Measurements from ENCODE around the gene TFDP1. TPM values are rescaled to one million over a fixed set of nuclear protein-coding genes. Genes with fewer than 3 reads are reported as not detected.

The TFDP1 gene
- total RNA-seq, 5 donors from 2014 or later (not counting 1 experiment from before 2014, with no cell fraction given) = 25.8 to 38.3 (median 34.1) TPM

DNA sequence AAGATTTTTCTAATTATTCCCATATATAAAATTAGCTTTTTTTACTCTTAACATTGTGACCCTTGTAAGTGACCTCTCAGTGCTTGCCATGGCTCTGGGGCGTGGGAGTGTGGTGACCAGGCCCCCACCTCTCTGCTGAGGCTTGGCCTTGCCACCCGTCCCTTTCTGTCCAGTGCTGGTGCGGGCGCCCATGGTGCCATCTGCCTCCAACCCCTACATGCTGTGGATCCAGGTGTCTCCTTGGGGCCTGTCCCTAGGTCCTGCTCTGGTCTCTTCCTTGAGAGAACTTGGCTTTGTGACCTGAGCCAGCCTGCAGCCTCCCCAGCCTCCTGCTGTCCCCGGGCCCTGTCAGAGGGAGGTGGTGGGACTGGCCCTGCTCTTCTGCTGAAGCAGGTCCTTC lies 27.4 kb downstream of the TFDP1 start:
- H3K4me3 Mint-ChIP-seq = no peak overlapping the region
- Histone ChIP-seq H3K9me3 (no peaks in the 10 kb centered on the region), H3K27me3 (replicated peaks in 1 of 2; ENCODE audit: control insufficient read depth in 2 of 2, extremely low read depth in 1 of 2, insufficient read depth in 2 of 2, low read length in 1 of 2) (no peaks in the 10 kb centered on the region), H3K36me3 (ENCODE audit: control insufficient read depth in 2 of 2, extremely low read depth in 1 of 2, insufficient read depth in 1 of 2, low read length in 1 of 2) (peaks cover 7 to 22% of the 10 kb centered on the region in 2 donors), H3K4me3 (ENCODE audit: control insufficient read depth in 1 of 2, extremely low read depth in 1 of 2, low read length in 1 of 2) (no peak overlapping the region), H3K27ac (ENCODE audit: low read length) (no peak overlapping the region), H3K4me1 (ENCODE audit: control insufficient read depth in 1 of 2, extremely low read depth in 1 of 2, insufficient read depth in 2 of 2, low read length in 2 of 2) (peaks cover 0 to 4% of the 10 kb centered on the region in 2 experiments)
- WGBS (ENCODE audit: insufficient coverage) = 92% methylated on average over 4 of the region's 5 CpGs
- ChIA-PET POLR2A (no interaction called here), CTCF (interaction anchor here in 1 of 2 donors (0.6 kb wide), 1 partner anchor 8 kb away, joined by 3 read pairs; no protein-coding TSS in a partner anchor)
- H3K27ac Mint-ChIP-seq = no peak overlapping the region
- H3K9me3 Mint-ChIP-seq = no peaks in the 10 kb centered on the region
- peaks cover 18% of the 10 kb centered on the region for H3K36me3 Mint-ChIP-seq
- peaks cover 0 to 18% (median 4%) of the 10 kb centered on the region in 3 donors for H3K4me1 Mint-ChIP-seq
- no peaks in the 10 kb centered on the region for H3K27me3 Mint-ChIP-seq
- ATAC-seq (replicated peaks in 1 of 4) (no peak), DNase-seq (no peak)

DNA sequence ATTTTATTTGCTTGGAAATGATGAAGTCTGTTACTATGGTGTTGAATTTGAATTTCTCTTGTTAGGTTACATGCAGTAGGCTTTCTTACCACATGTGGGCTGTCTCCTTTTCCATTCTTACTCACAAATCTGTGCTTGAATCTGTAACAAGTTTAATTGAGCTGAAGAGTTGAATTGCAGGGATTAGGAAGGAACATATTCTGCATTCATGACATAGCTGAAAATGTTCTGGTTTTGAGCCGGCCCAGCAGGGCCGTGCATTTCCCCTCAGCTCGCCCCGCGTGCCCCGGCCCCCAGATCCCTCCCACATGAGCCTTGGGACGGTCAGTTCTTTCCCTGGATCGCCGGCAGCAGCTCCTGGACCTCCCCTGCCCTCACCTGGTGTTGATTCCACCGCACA lies 28.1 kb downstream of the TFDP1 start:
- no peak overlapping the region for H3K27ac ChIP-seq (ENCODE audit: low read length)
- H3K4me3 ChIP-seq (ENCODE audit: control insufficient read depth in 1 of 2, extremely low read depth in 1 of 2, low read length in 1 of 2) = no peak overlapping the region
- no peaks in the 10 kb centered on the region for H3K9me3 ChIP-seq
- 97% methylated on average over 8 of the region's 10 CpGs for WGBS (ENCODE audit: insufficient coverage)
- no peaks in the 10 kb centered on the region for H3K27me3 Mint-ChIP-seq
- peaks cover 18% of the 10 kb centered on the region for H3K36me3 Mint-ChIP-seq
- CTCF ChIA-PET = interaction anchor here in 1 of 2 donors (0.6 kb wide), 1 partner anchor 9 kb away, joined by 3 read pairs; no protein-coding TSS in a partner anchor
- H3K4me1 ChIP-seq (ENCODE audit: control insufficient read depth in 1 of 2, extremely low read depth in 1 of 2, insufficient read depth in 2 of 2, low read length in 2 of 2) = no peaks in the 10 kb centered on the region
- ATAC-seq (replicated peaks in 1 of 4) (no peak), DNase-seq (no peak)
- POLR2A ChIA-PET = no interaction called here
- no peak overlapping the region for H3K4me3 Mint-ChIP-seq
- H3K27ac Mint-ChIP-seq = no peak overlapping the region
- peaks cover 0 to 18% (median 4%) of the 10 kb centered on the region in 3 donors for H3K4me1 Mint-ChIP-seq
- no peaks in the 10 kb centered on the region for H3K9me3 Mint-ChIP-seq
- H3K36me3 ChIP-seq (ENCODE audit: control insufficient read depth in 2 of 2, extremely low read depth in 1 of 2, insufficient read depth in 1 of 2, low read length in 1 of 2) = peaks cover 7 to 22% of the 10 kb centered on the region in 2 donors
- no peaks in the 10 kb centered on the region for H3K27me3 ChIP-seq (replicated peaks in 1 of 2; ENCODE audit: control insufficient read depth in 2 of 2, extremely low read depth in 1 of 2, insufficient read depth in 2 of 2, low read length in 1 of 2)

GRCh38 chr13:113613789-113614379 lies 29.3 kb downstream of the TFDP1 start:
- WGBS (ENCODE audit: insufficient coverage) = 96% methylated on average over 13 of the region's 16 CpGs
- CTCF ChIA-PET = no interaction called here
- Mint-ChIP-seq H3K36me3 (peaks cover 14% of the 10 kb centered on the region), H3K4me3 (no peak overlapping the region), H3K4me1 (peaks cover 0 to 18% (median 4%) of the 10 kb centered on the region in 3 donors), H3K9me3 (no peaks in the 10 kb centered on the region), H3K27ac (no peak overlapping the region), H3K27me3 (no peaks in the 10 kb centered on the region)
- Histone ChIP-seq H3K4me3 (ENCODE audit: control insufficient read depth in 1 of 2, extremely low read depth in 1 of 2, low read length in 1 of 2) (no peak overlapping the region), H3K27me3 (replicated peaks in 1 of 2; ENCODE audit: control insufficient read depth in 2 of 2, extremely low read depth in 1 of 2, insufficient read depth in 2 of 2, low read length in 1 of 2) (no peaks in the 10 kb centered on the region), H3K36me3 (ENCODE audit: control insufficient read depth in 2 of 2, extremely low read depth in 1 of 2, insufficient read depth in 1 of 2, low read length in 1 of 2) (peaks cover 7 to 21% of the 10 kb centered on the region in 2 donors), H3K27ac (ENCODE audit: low read length) (no peak overlapping the region), H3K4me1 (ENCODE audit: control insufficient read depth in 1 of 2, extremely low read depth in 1 of 2, insufficient read depth in 2 of 2, low read length in 2 of 2) (no peaks in the 10 kb centered on the region), H3K9me3 (no peaks in the 10 kb centered on the region)
- ATAC-seq (replicated peaks in 1 of 4) = no peak
- POLR2A ChIA-PET = no interaction called here
- no peak for DNase-seq

DNA sequence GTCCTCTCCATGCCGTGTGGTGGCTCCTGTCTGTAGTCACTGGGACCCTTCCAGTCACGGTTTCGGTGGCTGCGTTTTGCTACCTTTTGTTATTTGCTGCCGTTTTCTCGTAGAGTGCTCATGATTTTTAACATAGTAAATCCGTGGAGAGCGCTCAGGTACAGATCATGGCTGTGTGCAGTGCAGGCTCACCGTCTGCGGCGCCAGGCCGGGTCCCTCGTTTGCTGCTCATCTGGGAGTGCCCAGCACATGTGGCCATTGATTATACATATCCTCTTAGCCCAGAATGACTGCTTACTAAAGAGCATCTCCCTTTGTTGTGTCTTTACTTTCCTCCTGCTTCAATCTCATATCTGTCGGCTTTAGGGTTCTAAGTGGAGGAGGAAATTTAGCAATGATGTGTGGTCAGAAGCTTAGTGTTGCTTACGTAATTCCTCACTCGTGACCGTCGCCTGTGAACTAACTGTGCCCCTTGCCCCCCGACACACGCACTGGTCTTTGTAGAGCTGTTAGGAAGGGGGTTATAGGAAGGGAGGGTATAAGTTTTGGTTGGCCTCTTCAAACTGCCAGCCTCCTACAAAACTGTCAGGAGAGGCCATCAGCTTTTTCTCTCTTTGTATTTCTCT lies 31.8 kb downstream of the TFDP1 start:
- H3K4me3 Mint-ChIP-seq = no peak overlapping the region

DNA sequence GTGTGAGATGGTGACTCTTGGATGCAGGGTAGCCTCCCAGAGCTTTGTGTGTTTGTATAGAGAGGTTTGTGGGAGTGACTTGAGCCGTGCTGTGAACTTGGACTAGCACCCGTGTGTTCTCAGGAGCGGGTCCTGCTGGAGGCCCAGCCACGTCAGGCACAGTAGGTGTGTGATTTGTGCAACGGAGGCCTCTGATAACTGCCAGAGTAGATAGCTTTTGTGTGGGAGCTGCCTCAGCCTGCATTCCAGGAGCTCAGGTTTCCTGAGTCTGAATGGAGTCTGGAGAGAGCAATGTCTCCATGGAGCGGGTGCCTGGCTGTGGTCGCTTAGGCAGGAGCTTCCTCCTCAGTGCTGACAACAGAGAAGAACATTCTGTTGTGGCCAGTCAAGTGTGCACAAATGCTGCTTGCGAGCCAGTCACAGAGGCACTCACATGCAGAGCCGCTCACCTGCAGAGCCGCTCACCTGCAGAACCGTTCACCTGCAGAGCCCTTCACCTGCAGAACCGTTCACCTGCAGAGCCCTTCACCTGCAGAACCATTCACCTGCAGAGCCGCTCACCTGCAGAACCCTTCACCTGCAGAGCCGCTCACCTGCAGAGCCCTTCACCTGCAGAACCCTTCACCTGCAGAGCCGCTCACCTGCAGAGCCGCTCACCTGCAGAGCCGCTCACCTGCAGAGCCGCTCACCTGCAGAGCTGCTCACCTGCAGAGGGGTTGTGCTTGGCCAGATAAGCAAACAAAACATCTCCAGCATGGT lies 32.6 kb downstream of the TFDP1 start:
- H3K4me3 Mint-ChIP-seq = no peak overlapping the region

More for the DNA sequence above, 31.8 kb downstream of the TFDP1 start:
- peaks cover 8% of the 10 kb centered on the region for H3K36me3 Mint-ChIP-seq
- ChIA-PET POLR2A (no interaction called here), CTCF (interaction anchor here in 1 of 2 donors (0.6 kb wide), 1 partner anchor 494 kb away, joined by 3 read pairs; no protein-coding TSS in a partner anchor)
- no peaks in the 10 kb centered on the region for H3K4me1 ChIP-seq (ENCODE audit: control insufficient read depth in 1 of 2, extremely low read depth in 1 of 2, insufficient read depth in 2 of 2, low read length in 2 of 2)
- H3K27ac Mint-ChIP-seq = no peak overlapping the region
- no peaks in the 10 kb centered on the region for H3K27me3 Mint-ChIP-seq
- 94% methylated on average over 15 of the region's 20 CpGs for WGBS (ENCODE audit: insufficient coverage)
- H3K27me3 ChIP-seq (replicated peaks in 1 of 2; ENCODE audit: control insufficient read depth in 2 of 2, extremely low read depth in 1 of 2, insufficient read depth in 2 of 2, low read length in 1 of 2) = no peaks in the 10 kb centered on the region
- no peaks in the 10 kb centered on the region for H3K9me3 ChIP-seq
- no peaks in the 10 kb centered on the region for H3K9me3 Mint-ChIP-seq
- no peak overlapping the region for H3K27ac ChIP-seq (ENCODE audit: low read length)
- H3K4me3 ChIP-seq (ENCODE audit: control insufficient read depth in 1 of 2, extremely low read depth in 1 of 2, low read length in 1 of 2) = no peak overlapping the region
- H3K36me3 ChIP-seq (ENCODE audit: control insufficient read depth in 2 of 2, extremely low read depth in 1 of 2, insufficient read depth in 1 of 2, low read length in 1 of 2) = peaks cover 3 to 16% of the 10 kb centered on the region in 2 donors
- DNase-seq (peak in 1 of 35 experiments; percentile 24), ATAC-seq (replicated peaks in 1 of 4) (no peak)
- H3K4me1 Mint-ChIP-seq = peaks cover 0 to 7% (median 2%) of the 10 kb centered on the region in 3 donors

DNA sequence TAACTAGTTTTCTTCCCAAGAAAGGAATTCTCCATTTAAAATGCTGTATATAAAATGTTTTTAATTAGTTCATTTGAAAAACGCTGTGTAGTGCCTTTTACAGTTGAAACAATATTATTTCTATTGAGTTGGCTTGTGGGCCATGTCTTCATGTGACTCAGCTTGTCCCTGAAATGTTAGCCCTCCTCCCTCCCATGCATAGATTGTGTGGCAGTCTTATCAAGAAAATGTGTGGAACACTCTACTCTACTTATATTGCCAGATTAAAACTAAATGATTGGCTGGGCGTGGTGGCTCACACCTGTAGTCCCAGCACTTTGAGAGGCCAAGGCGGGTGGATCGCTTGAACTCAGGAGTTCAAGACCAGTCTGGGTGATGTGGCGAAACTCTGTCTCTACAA lies 33.4 kb downstream of the TFDP1 start:
- Mint-ChIP-seq H3K4me1 (peaks cover 0 to 2% (median 0%) of the 10 kb centered on the region in 3 donors), H3K27ac (no peak overlapping the region), H3K27me3 (no peaks in the 10 kb centered on the region), H3K4me3 (no peak overlapping the region), H3K9me3 (no peaks in the 10 kb centered on the region), H3K36me3 (no peaks in the 10 kb centered on the region)
- ChIA-PET POLR2A (no interaction called here), CTCF (no interaction called here)
- Histone ChIP-seq H3K27me3 (replicated peaks in 1 of 2; ENCODE audit: control insufficient read depth in 2 of 2, extremely low read depth in 1 of 2, insufficient read depth in 2 of 2, low read length in 1 of 2) (no peaks in the 10 kb centered on the region), H3K27ac (ENCODE audit: low read length) (no peak overlapping the region), H3K9me3 (no peaks in the 10 kb centered on the region), H3K36me3 (ENCODE audit: control insufficient read depth in 2 of 2, extremely low read depth in 1 of 2, insufficient read depth in 1 of 2, low read length in 1 of 2) (peaks cover 2 to 3% of the 10 kb centered on the region in 2 donors), H3K4me1 (ENCODE audit: control insufficient read depth in 1 of 2, extremely low read depth in 1 of 2, insufficient read depth in 2 of 2, low read length in 2 of 2) (no peaks in the 10 kb centered on the region), H3K4me3 (ENCODE audit: control insufficient read depth in 1 of 2, extremely low read depth in 1 of 2, low read length in 1 of 2) (no peak overlapping the region)
- ATAC-seq (replicated peaks in 1 of 4) = no peak
- DNase-seq = no peak
- 97% methylated on average over 3 of the region's 5 CpGs for WGBS (ENCODE audit: insufficient coverage)

More for the DNA sequence above, 32.6 kb downstream of the TFDP1 start:
- no peak overlapping the region for H3K4me3 ChIP-seq (ENCODE audit: control insufficient read depth in 1 of 2, extremely low read depth in 1 of 2, low read length in 1 of 2)
- 88% methylated on average over 18 of the region's 18 CpGs for WGBS (ENCODE audit: insufficient coverage)
- no peak overlapping the region for H3K27ac ChIP-seq (ENCODE audit: low read length)
- H3K9me3 ChIP-seq = no peaks in the 10 kb centered on the region
- CTCF ChIA-PET = interaction anchor here in 1 of 2 donors (0.6 kb wide), 1 partner anchor 493 kb away, joined by 3 read pairs; no protein-coding TSS in a partner anchor
- peaks cover 0 to 8% of the 10 kb centered on the region in 2 donors for H3K36me3 ChIP-seq (ENCODE audit: control insufficient read depth in 2 of 2, extremely low read depth in 1 of 2, insufficient read depth in 1 of 2, low read length in 1 of 2)
- peaks cover 2% of the 10 kb centered on the region for H3K36me3 Mint-ChIP-seq
- DNase-seq (no peak), ATAC-seq (replicated peaks in 1 of 4) (no peak)
- H3K9me3 Mint-ChIP-seq = no peaks in the 10 kb centered on the region
- POLR2A ChIA-PET = no interaction called here
- no peaks in the 10 kb centered on the region for H3K4me1 ChIP-seq (ENCODE audit: control insufficient read depth in 1 of 2, extremely low read depth in 1 of 2, insufficient read depth in 2 of 2, low read length in 2 of 2)
- H3K4me1 Mint-ChIP-seq = peaks cover 0 to 3% (median 2%) of the 10 kb centered on the region in 3 donors
- no peaks in the 10 kb centered on the region for H3K27me3 ChIP-seq (replicated peaks in 1 of 2; ENCODE audit: control insufficient read depth in 2 of 2, extremely low read depth in 1 of 2, insufficient read depth in 2 of 2, low read length in 1 of 2)
- H3K27me3 Mint-ChIP-seq = no peaks in the 10 kb centered on the region
- H3K27ac Mint-ChIP-seq = no peak overlapping the region
